Stimulated activated CD4-positive, alpha-beta T cell treated with anti-CD3 and anti-CD28 coated beads, Interleukin-2, amount 100 ng/mL, for 4 hours (primary cell): ENCODE data around the gene MLXIP.
"Not testable (repeated sequence)": the region's sequence is repeated elsewhere in the genome, so short reads cannot be mapped to it uniquely, and the experiment has no call there.

Experiments used
- DNase-seq: peaks from one replicate; pipeline ENCODE4 v3.0.0-alpha.2; 2020; ENCODE audit warnings: low read depth

Gene MLXIP

GRCh38 chr12:122078141-122079032, at the start of gene MLXIP:
MLXIP (plus strand) TSS chr12:122078756; CDS start chr12:122078854, 98 bp downstream.
- DNase-seq: peak; percentile 86

GRCh38 chr12:122028905-122029560, 49.5 kb upstream of the MLXIP start:
- DNase-seq: no peak

GRCh38 chr12:122029620-122030423, 48.7 kb upstream of the MLXIP start:
- DNase-seq: no peak

GRCh38 chr12:122030424-122031035, 48.0 kb upstream of the MLXIP start:
- no peak for DNase-seq

- DNase-seq: peak; percentile 29
Measured at GRCh38 chr12:122031342-122032216, 47.0 kb upstream of the MLXIP start.

GRCh38 chr12:122032580-122032979, 46.0 kb upstream of the MLXIP start:
- no peak for DNase-seq

GRCh38 chr12:122035292-122035691, 43.3 kb upstream of the MLXIP start:
- no peak for DNase-seq

- DNase-seq: no peak
Measured at GRCh38 chr12:122036153-122036552, 42.4 kb upstream of the MLXIP start.

GRCh38 chr12:122040579-122041386, 37.8 kb upstream of the MLXIP start:
- no peak for DNase-seq

- not testable (repeated sequence) for DNase-seq
Measured at GRCh38 chr12:122041458-122041857, 37.1 kb upstream of the MLXIP start.

- no peak for DNase-seq
Measured at GRCh38 chr12:122042910-122043309, 35.6 kb upstream of the MLXIP start.

GRCh38 chr12:122043476-122043875, 35.1 kb upstream of the MLXIP start:
- no peak for DNase-seq

- DNase-seq: no peak
Measured at GRCh38 chr12:122045262-122045661, 33.3 kb upstream of the MLXIP start.

- DNase-seq: no peak
Measured at GRCh38 chr12:122046145-122046544, 32.4 kb upstream of the MLXIP start.

GRCh38 chr12:122048151-122048550, 30.4 kb upstream of the MLXIP start:
- DNase-seq: no peak

GRCh38 chr12:122049827-122050226, 28.7 kb upstream of the MLXIP start:
- DNase-seq: no peak

GRCh38 chr12:122050706-122051105, 27.9 kb upstream of the MLXIP start:
- DNase-seq: no peak

- no peak for DNase-seq
Measured at GRCh38 chr12:122051231-122051876, 27.2 kb upstream of the MLXIP start.

- DNase-seq: no peak
Measured at GRCh38 chr12:122052285-122052684, 26.3 kb upstream of the MLXIP start.
